Peyer's patch (tissue), 4 donors: ENCODE results near the gene GALNS.

Source experiments
- CTCF ChIP-seq, 6 experiments: fragments of 450-650 bp in 4 of 6; fragments of 200-600 bp in 2 of 6; sonication (generic) in 1 of 6; IDR thresholded peaks; one replicate each; pipeline ENCODE4 v1.5.1; 2017 to 2019; ENCODE audit warnings: antibody characterized with exemption in 6 of 6, mild to moderate bottlenecking in 3 of 6, moderate library complexity in 1 of 6
- POLR2A ChIP-seq, 2 donors: fragments of 450-650 bp; IDR thresholded peaks; one replicate each; pipeline ENCODE4 v1.5.1; 2017; ENCODE audit warnings: antibody characterized with exemption in 2 of 2, mild to moderate bottlenecking in 2 of 2, moderate library complexity in 2 of 2

GRCh38 chr16:88894681-88895300, 38.0 kb upstream of the GALNS start:
- no peak for TF ChIP-seq CTCF (IDR thresholded peaks at IDR 0.05)
- TF ChIP-seq POLR2A (IDR thresholded peaks at IDR 0.05), result no peak
